Measurements from ENCODE around the gene MYO5A.

DNA sequence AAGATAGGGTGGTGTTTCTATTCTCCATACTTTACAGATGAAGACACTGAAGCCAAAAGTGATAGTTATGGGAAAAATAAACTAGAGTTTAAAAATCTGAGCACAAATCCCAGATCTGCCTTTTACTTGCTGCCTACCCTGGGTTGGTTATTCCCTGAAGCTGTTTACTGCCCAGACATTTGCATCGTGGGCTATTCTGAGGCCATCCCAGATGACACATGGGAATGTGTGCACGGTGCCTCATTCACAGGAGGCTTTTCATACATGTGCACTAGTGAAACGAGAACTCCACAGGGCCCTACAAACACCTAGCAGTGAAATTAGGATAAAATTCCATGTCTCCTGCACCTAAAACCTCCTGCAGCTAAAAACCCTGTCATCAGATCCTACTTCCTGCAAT lies 250.5 kb downstream of the MYO5A start:
- TF ChIP-seq CTCF (IDR thresholded peaks at IDR 0.05), result no peak
- no peak for TF ChIP-seq POLR2A (IDR thresholded peaks at IDR 0.05; ENCODE audit: low read depth)
